HUES64 (cell line): ENCODE measurements around the gene KLHL11.
A peak's percentile ranks its signal among the peaks of the same experiment; 100 is the strongest.
"Not testable (repeated sequence)": the region's sequence is repeated elsewhere in the genome, so short reads cannot be mapped to it uniquely, and the experiment has no call there.

Experiments
- H3K27ac ChIP-seq: 2 replicates; pipeline ENCODE4 v1.7.0; 2013; ENCODE audit warnings: low read depth, low read length, inconsistent platforms
- H3K27me3 ChIP-seq: 2 replicates; pipeline ENCODE4 v1.6.1; 2013; ENCODE audit warnings: mild to moderate bottlenecking, low read length; ENCODE audit not compliant: insufficient read depth
- H3K36me3 ChIP-seq: 2 replicates; pipeline ENCODE4 v1.6.1; 2013; ENCODE audit warnings: mild to moderate bottlenecking, low read length; ENCODE audit not compliant: insufficient read depth
- H3K4me1 ChIP-seq: 2 replicates; pipeline ENCODE4 v1.6.1; 2013; ENCODE audit warnings: mild to moderate bottlenecking, low read length, moderate library complexity; ENCODE audit not compliant: insufficient read depth
- H3K4me3 ChIP-seq: 2 replicates; pipeline ENCODE4 v1.5.1; 2013; ENCODE audit warnings: mild to moderate bottlenecking, low read length, moderate library complexity
- H3K9ac ChIP-seq: 2 replicates; pipeline ENCODE4 v1.6.1; 2013; ENCODE audit warnings: mild to moderate bottlenecking, low read depth, low read length
- H3K9me3 ChIP-seq: 2 replicates; pipeline ENCODE4 v1.6.1; 2013; ENCODE audit warnings: low read depth, low read length; ENCODE audit not compliant: insufficient read depth
- WGBS: fragments of 150-250, 120-280 bp; methylation state at CpG from one replicate; pipeline ENCODE4 v1.1.7; 2013; ENCODE audit warnings: missing lambda C conversion rate; 5-methylcytosine and 5-hydroxymethylcytosine counted together

KLHL11 gene

DNA sequence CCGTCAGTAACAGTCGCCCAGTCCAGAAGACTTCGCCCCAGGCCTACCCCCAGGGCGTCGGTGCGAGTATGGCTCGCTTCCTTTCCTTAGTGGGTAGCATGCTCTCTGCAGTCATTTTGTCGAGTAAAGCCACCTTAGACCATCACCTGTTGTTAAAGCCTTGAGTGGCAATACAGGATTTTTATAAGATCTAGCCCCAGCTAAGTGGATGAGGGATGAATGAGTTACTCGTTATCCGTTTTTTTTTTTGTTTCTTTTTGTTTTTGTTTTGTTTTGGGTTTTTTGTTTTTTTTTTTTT is 322 bp upstream of the KLHL11 start:
- Histone ChIP-seq H3K27ac (peak overlapping the region; percentile 48; the same call in 1 of the 2 replicates), H3K27me3 (no peaks in the 10 kb centered on the region), H3K36me3 (peaks cover 38% of the 10 kb centered on the region), H3K4me1 (peaks cover 27% of the 10 kb centered on the region), H3K4me3 (peak overlapping the region; percentile 92), H3K9me3 (no peaks in the 10 kb centered on the region), H3K9ac (peak overlapping the region; percentile 53; the same call in 1 of the 2 replicates)
- WGBS, result 17% methylated on average over 10 of the region's 10 CpGs

DNA sequence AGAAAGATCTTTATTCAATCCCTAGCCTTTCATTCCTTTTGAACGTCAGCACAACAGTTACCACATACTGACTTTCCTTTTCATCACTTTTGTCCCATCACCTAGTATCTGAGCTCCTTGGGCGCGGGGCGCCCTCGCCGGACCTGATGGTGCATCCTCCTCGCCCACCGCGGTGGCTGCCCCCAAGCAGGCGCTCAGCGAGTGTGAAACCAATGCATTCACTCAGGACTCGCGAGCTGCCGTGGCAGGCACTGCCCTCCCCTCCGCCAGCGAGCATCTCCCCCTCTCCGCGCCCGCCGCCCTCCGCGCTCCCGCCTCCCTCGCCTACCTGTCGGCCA is 756 bp downstream of the KLHL11 start:
- Histone ChIP-seq H3K36me3 (peaks cover 27% of the 10 kb centered on the region), H3K27me3 (no peaks in the 10 kb centered on the region), H3K4me1 (peaks cover 37% of the 10 kb centered on the region), H3K9me3 (no peaks in the 10 kb centered on the region), H3K4me3 (peak overlapping the region; percentile 92), H3K27ac (peak overlapping the region; percentile 82), H3K9ac (peak overlapping the region; percentile 94)
- WGBS, result under 1% methylated on average over 25 of the region's 25 CpGs

DNA sequence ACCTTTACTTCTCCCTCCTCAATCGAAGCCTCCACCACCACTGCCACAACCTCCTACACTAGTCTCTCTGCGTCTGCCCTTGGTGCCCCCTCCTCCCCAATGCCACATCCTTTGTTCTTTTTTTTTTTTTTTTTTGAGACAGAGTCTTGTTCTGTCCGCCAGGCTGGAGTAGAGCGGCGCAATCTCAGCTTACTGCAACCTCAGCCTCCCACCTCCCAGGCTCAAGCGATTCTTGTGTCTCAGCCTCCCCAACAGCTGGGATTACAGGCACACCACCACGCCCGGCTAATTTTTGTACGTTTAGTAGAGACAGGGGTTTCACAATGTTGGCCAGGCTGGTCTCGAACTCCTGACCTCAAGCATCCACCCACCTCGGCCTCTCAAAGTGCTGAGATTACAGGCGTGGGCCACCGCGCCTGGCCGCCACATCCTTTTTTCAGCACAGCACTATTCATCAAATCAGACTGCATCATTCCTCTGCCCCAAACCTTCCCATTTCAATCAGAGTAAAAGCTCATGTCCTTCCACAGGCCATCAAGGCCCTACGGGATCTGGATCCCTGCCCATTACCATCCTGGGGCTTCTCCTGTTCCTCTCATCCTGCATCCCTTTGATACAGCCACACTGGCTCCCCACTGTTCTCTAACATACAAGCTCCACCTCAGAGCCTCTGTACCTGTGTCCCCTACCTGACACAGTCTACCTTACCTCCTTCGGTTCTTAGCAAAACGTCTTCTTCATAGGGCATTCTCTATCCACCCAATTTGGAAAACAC is 2.0 kb downstream of the KLHL11 start:
- 80% methylated on average over 18 of the region's 18 CpGs for WGBS
- peaks cover 16% of the 10 kb centered on the region for H3K36me3 ChIP-seq
- no peak overlapping the region for H3K9ac ChIP-seq
- H3K4me3 ChIP-seq, result peak overlapping the region; percentile 92
- no peaks in the 10 kb centered on the region for H3K9me3 ChIP-seq
- no peak overlapping the region for H3K27ac ChIP-seq
- no peaks in the 10 kb centered on the region for H3K27me3 ChIP-seq
- H3K4me1 ChIP-seq, result peaks cover 38% of the 10 kb centered on the region

DNA sequence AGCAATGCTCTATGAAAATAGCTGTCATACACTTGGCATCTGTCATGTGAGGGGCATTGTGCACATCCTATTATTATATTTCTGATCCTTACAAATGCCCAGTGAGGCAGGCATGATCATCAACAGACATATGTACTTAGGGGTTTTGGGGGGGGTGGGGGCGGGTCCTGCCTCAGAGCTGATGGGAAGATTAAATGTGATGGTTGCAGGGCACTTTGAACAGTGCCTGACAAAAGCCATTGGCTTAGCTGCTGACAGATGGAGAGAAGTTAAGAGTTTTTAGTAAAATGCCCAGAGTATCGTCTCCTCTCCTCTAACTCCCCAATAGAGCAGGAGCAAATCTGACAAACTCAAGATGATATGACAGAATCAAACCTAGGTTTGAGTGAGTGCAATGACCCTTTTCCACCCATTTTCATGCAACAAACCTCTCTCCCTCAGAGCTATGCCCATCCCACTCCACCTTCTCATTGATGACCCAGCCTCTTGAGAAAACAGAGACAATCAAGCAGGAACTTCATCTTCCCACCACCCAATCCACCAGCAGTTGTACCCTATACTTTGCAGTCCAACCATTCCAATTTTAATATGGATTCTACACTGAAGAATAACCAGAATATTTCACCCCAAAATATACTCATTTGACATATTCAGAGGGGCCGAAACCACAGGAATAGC is 4.8 kb downstream of the KLHL11 start:
- H3K27ac ChIP-seq, result no peak overlapping the region; the same call in 1 of the 2 replicates
- H3K9ac ChIP-seq, result no peak overlapping the region
- 61% methylated on average over 3 of the region's 3 CpGs for WGBS

DNA sequence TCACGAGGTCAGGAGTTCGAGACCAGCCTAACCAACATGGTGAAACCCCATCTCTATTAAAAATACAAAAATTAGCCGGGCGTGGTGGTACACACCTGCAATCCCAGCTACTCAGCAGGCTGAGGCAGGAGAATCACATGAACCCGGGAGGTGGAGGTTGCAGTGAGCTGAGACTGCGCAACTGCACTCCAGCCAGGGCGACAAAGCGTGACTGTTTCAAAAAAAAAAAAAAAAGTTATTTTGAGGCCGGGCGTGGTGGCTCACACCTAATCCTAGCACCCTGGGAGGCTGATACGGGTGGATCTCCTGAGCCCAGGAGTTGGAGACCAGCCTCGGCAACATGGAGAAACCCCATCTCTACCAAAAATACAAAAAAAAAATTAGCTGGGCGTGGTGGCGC is 13.8 kb downstream of the KLHL11 start:
- H3K4me3 ChIP-seq, H3K9me3 ChIP-seq, H3K9ac ChIP-seq, H3K4me1 ChIP-seq, H3K27ac ChIP-seq, H3K27me3 ChIP-seq: not testable (repeated sequence)
- H3K36me3 ChIP-seq, result peaks cover 36% of the 10 kb centered on the region
- WGBS, result 92% methylated on average over 14 of the region's 14 CpGs

More for the DNA sequence above, 4.8 kb downstream of the KLHL11 start:
- H3K27me3 ChIP-seq, result no peaks in the 10 kb centered on the region
- no peaks in the 10 kb centered on the region for H3K36me3 ChIP-seq
- H3K9me3 ChIP-seq, result no peaks in the 10 kb centered on the region
- H3K4me3 ChIP-seq, result peak overlapping the region; percentile 16; the same call in 1 of the 2 replicates
- H3K4me1 ChIP-seq, result peaks cover 38% of the 10 kb centered on the region

DNA sequence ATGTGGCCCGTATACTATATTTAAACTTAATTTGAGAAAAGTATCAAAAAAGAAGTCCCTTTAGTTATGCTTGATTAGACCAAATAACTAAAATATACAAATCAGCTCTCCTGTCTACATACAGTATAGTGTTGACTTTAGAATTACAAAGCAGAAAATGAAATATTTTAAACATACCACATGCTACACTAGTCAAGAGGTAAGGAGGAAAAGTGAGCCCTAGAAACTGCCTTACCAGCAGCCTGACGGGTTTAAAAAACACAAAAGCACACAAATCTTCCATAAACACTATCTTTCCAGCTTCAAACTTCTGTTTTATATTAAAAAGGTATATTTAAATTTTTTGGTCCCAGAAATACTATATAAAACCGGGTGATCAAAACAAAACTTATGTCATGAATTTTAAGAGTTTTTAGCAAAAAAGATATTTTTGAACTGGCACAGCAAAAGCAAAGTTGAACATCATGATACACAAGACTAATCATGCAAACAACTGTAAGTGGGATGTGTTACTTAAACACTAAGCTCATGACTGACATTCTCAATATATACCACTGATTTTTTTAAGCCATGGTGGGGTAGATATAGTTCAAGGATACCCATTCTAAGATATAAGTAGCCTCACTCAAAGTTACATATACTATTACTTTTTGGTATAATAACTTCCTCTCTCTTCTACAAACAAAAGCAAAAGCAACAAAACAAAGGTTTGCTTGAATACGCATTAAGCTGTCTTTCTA is 15.8 kb downstream of the KLHL11 start:
- Histone ChIP-seq H3K9me3 (no peaks in the 10 kb centered on the region), H3K36me3 (peaks cover 28% of the 10 kb centered on the region), H3K27me3 (no peaks in the 10 kb centered on the region), H3K4me1 (0 out of 2 replicates have a peak, but pooled peaks cover 3% of the 10 kb centered on the region), H3K4me3 (no peak overlapping the region), H3K9ac (no peak overlapping the region), H3K27ac (no peak overlapping the region)
- 86% methylated on average over 2 of the region's 4 CpGs for WGBS

DNA sequence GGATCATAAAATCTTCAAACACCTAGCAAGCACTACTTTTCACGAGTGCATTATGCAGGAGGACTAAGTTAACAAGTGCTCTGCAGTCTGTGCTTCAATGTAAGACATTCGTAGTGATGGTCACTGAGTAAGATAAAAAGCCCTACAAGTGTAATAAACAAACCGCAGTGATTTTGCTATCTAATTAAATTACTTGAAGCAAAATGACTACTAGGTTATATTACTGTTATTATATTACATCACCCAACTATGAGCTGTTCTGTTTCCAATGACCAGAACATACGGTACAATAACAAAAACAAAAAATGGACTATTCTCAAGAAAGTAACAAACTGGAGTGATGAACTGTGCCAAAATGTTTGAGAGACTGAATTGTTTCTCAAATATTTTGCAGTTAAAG is 16.4 kb downstream of the KLHL11 start:
- Histone ChIP-seq H3K4me3 (no peak overlapping the region), H3K36me3 (peaks cover 22% of the 10 kb centered on the region), H3K4me1 (0 out of 2 replicates have a peak, but pooled peaks cover 3% of the 10 kb centered on the region), H3K9me3 (no peaks in the 10 kb centered on the region), H3K9ac (no peak overlapping the region), H3K27ac (no peak overlapping the region), H3K27me3 (no peaks in the 10 kb centered on the region)
- WGBS, result 91% methylated on average over 3 of the region's 4 CpGs

DNA sequence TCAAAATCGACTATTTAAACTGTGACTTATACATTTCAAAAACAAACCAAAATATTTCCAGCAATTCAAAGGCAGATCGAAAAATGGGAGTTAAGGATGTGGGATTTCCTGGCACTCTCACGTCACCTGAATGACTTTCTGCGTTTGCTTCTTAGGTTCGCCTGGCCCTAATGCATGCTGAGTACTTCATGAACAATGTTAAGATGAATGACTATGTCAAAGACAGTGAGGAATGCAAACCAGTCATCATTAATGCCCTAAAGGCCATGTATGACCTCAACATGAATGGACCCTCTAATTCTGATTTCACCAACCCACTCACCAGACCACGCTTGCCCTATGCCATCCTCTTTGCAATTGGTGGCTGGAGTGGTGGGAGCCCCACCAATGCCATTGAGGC is 20.3 kb downstream of the KLHL11 start:
- 88% methylated on average over 6 of the region's 6 CpGs for WGBS
- no peaks in the 10 kb centered on the region for H3K9me3 ChIP-seq
- no peaks in the 10 kb centered on the region for H3K27me3 ChIP-seq
- no peak overlapping the region for H3K9ac ChIP-seq
- H3K4me1 ChIP-seq, result 0 out of 2 replicates have a peak, but pooled peaks cover 3% of the 10 kb centered on the region
- no peak overlapping the region for H3K27ac ChIP-seq
- peaks cover 3% of the 10 kb centered on the region; the same call in 1 of the 2 replicates for H3K36me3 ChIP-seq
- no peak overlapping the region for H3K4me3 ChIP-seq

DNA sequence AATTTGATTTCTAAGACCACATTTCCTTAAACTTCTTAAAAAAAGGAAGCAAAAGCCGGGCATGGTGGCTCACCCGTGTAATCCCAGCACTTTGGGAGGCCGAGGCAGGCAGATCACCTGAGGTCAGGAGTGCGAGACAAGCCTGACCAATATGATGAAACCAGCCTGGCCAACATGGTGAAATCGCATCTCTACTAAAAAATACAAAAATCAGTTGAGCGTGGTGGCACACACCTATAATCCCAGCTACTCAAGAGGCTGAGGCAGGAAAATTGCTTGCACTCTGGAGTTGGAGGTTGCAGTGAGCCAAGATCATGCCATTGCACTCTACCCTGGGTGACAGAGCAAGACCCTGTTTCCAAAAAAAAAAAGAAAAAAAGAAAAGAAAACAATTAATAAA is 24.4 kb downstream of the KLHL11 start:
- H3K4me3 ChIP-seq, H3K27ac ChIP-seq, H3K4me1 ChIP-seq, H3K36me3 ChIP-seq, H3K9ac ChIP-seq, H3K9me3 ChIP-seq: not testable (repeated sequence)
- H3K27me3 ChIP-seq, result peaks cover 11% of the 10 kb centered on the region
- WGBS, result 92% methylated on average over 6 of the region's 6 CpGs

DNA sequence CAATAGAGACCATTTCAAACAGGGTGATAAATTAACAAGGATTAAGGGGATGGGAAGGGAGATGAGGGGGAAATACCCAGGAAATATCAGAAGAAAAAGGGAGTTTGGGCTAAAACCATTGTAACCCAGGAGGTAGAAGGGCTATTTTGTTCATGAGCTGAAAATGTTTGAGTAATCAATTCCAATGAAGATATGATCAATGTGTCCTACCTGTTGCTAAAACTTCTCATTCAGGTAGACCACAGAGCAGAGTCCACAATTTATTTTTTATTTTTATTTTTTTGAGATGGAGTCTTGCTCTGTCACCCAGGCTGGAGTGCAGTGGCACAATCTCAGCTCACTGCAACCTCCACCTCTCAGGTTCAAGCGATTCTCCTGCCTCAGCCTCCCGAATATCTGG is 25.8 kb downstream of the KLHL11 start:
- H3K4me1 ChIP-seq, H3K9me3 ChIP-seq, H3K36me3 ChIP-seq, H3K27ac ChIP-seq, H3K4me3 ChIP-seq, H3K9ac ChIP-seq: not testable (repeated sequence)
- WGBS, result 97% methylated on average over 2 of the region's 2 CpGs
- H3K27me3 ChIP-seq, result peaks cover 11% of the 10 kb centered on the region
